MCF 10A (cell line): ENCODE results near the gene AQP5. TPM values are rescaled to one million over a fixed set of nuclear protein-coding genes. Genes with fewer than 3 reads are reported as not detected.

ENCODE experiments used
- BruUV-seq: library from RNA; stranded (reverse); fragments of 400-500 nt; replicated peaks from 2 replicates; lab custom pipeline; 2021; lab: Mats Ljungman, UMichigan
- CTCF ChIA-PET: fragments of 300-600 bp; sonication (Branson Sonifier 250); formaldehyde crosslinking; extraction: SDS; loops from one replicate; lab custom pipeline; 2021; ENCODE audit warnings: antibody characterized with exemption, inconsistent platforms; lab: Yijun Ruan, JAX
- POLR2A ChIA-PET: fragments of 300-600, 350-650 bp; sonication (Branson Sonifier 250); formaldehyde crosslinking; extraction: SDS; loops from one replicate; lab custom pipeline; 2020; ENCODE audit warnings: antibody characterized with exemption, inconsistent platforms; lab: Yijun Ruan, JAX
- DNase-seq: peaks from one replicate; pipeline ENCODE4 v3.0.0-alpha.2; 2018; ENCODE audit not compliant: unreplicated experiment
- H3K27ac Mint-ChIP-seq: one replicate; pipeline ENCODE4 v1.8.0; 2022; ENCODE audit warnings: mild to moderate bottlenecking, low read depth, mixed read lengths; ENCODE audit not compliant: unreplicated experiment
- H3K27me3 Mint-ChIP-seq: one replicate; pipeline ENCODE4 v1.8.0; 2022; ENCODE audit warnings: mixed read lengths; ENCODE audit not compliant: insufficient read depth, unreplicated experiment
- H3K36me3 Mint-ChIP-seq: one replicate; pipeline ENCODE4 v1.8.0; 2022; ENCODE audit warnings: mild to moderate bottlenecking, moderate library complexity, mixed read lengths; ENCODE audit not compliant: insufficient read depth, unreplicated experiment
- H3K4me1 Mint-ChIP-seq: one replicate; pipeline ENCODE4 v1.8.0; 2022; ENCODE audit warnings: mixed read lengths; ENCODE audit not compliant: insufficient read depth, unreplicated experiment
- H3K4me3 Mint-ChIP-seq: one replicate; pipeline ENCODE4 v1.8.0; 2022; ENCODE audit warnings: mild to moderate bottlenecking, moderate library complexity, mixed read lengths; ENCODE audit not compliant: unreplicated experiment
- H3K9me3 Mint-ChIP-seq: one replicate; pipeline ENCODE4 v1.8.0; 2022; ENCODE audit warnings: mixed read lengths; ENCODE audit not compliant: unreplicated experiment
- intact Hi-C: fragments of 100-400 bp; cut with micrococcal nuclease; formaldehyde crosslinking; loops from 2 replicates; pipeline ENCODE4 v1.14.1; 2022
- total RNA-seq: library from RNA; stranded (reverse); gene quantifications from 2 replicates; pipeline ENCODE4 v1.2.3, GENCODE V29; 2022
- TF ChIP-seq, protein P1 (sequence below): fragments of 200-600 bp; IDR thresholded peaks from one replicate; pipeline ENCODE4 v1.8.0; 2022; ENCODE audit warnings: antibody characterized with exemption, mild to moderate bottlenecking; ENCODE audit not compliant: unreplicated experiment

AQP5 gene
- total RNA-seq, 1 experiment from 2014 or later, result not detected

DNA sequence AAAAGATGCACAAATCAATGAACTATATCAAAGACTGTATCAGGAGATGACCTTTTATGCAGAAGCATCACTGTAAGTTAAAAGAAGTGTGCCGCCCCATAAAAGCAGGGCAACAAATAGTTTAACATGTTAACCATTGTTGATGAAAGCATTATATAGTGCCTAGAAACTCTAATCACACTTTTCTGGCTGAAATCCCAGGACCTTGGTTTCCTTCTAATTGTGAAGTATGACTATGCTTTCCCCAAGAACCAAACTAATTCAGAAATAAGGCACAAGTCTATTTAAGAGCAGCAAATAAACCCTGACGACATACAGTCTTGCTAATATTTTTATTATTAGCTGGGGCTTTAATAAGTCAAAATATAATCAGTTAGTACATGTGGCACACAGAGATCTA is 41.9 kb downstream of the AQP5 start:
- intact Hi-C loops, result no loop called here
- peaks cover 44% of the 10 kb centered on the region for H3K36me3 Mint-ChIP-seq
- H3K4me3 Mint-ChIP-seq, result no peak overlapping the region
- ChIA-PET POLR2A (interaction anchor here (1.5 to 7.4 kb wide), 2 partner anchors 14 to 22 kb away, joined by 3 to 42 read pairs; partner anchors contain the start of gene RACGAP1), CTCF (interaction anchor here (0.6 to 2.5 kb wide), 5 partner anchors 14 to 1189 kb away, joined by 3 to 24 read pairs (median 3); no protein-coding TSS in a partner anchor)
- BruUV-seq, result no TSS peak
- H3K4me1 Mint-ChIP-seq, result peaks cover 11% of the 10 kb centered on the region
- H3K27ac Mint-ChIP-seq, result no peak overlapping the region
- no peak for DNase-seq
- TF ChIP-seq, protein P1, sequence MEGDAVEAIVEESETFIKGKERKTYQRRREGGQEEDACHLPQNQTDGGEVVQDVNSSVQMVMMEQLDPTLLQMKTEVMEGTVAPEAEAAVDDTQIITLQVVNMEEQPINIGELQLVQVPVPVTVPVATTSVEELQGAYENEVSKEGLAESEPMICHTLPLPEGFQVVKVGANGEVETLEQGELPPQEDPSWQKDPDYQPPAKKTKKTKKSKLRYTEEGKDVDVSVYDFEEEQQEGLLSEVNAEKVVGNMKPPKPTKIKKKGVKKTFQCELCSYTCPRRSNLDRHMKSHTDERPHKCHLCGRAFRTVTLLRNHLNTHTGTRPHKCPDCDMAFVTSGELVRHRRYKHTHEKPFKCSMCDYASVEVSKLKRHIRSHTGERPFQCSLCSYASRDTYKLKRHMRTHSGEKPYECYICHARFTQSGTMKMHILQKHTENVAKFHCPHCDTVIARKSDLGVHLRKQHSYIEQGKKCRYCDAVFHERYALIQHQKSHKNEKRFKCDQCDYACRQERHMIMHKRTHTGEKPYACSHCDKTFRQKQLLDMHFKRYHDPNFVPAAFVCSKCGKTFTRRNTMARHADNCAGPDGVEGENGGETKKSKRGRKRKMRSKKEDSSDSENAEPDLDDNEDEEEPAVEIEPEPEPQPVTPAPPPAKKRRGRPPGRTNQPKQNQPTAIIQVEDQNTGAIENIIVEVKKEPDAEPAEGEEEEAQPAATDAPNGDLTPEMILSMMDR, result no peak
- no peaks in the 10 kb centered on the region for H3K9me3 Mint-ChIP-seq
- H3K27me3 Mint-ChIP-seq, result no peaks in the 10 kb centered on the region

DNA sequence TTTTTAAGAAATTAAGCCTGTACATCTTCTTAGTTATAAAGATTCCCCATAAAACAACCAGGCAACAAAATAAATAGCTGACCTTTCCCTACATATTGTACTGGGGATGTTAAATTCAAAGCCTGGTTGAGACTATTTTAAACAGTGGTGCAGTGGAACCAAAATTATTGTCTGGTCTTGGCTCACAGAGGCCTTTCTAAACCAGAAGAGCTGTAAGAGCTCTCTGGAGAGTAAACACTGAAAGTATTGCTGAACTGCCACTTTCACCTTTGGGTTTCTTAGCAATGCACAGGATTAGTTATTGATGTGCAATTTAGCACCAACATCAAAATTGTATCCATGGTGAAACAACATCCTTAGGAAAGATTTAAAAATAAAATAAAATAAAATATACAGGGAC is 43.0 kb downstream of the AQP5 start:
- Mint-ChIP-seq H3K4me3 (no peak overlapping the region), H3K9me3 (no peaks in the 10 kb centered on the region), H3K27ac (no peak overlapping the region), H3K27me3 (no peaks in the 10 kb centered on the region), H3K4me1 (peaks cover 11% of the 10 kb centered on the region), H3K36me3 (peaks cover 40% of the 10 kb centered on the region)
- TF ChIP-seq, protein P1, result no peak
- ChIA-PET CTCF (interaction anchor here (0.7 to 2.5 kb wide), 7 partner anchors 9 to 138 kb away, joined by 3 to 24 read pairs (median 3); partner anchors contain the start of gene COX14), POLR2A (interaction anchor here (1.5 to 7.4 kb wide), 2 partner anchors 13 to 21 kb away, joined by 3 to 42 read pairs; partner anchors contain the start of gene RACGAP1)
- no peak for DNase-seq
- intact Hi-C loops, result no loop called here
- no TSS peak for BruUV-seq

DNA sequence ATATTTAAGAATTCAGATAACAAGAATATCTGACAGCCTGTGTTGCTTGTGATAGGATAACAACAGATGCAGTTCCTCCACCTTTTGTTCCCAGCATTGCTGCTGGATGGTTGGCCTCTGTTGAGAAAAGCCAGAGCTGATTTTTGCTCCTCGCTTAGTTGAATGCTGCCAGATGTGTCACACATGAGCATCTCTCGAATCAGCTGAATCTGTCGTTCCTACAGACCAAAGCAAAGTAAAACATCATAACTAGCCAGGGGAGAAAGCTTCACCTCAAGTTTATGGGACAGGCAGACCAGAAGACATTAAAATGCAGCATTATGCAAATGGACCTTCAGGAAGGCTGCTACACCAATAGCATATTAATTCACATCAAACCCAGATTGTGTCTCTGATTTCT is 43.5 kb downstream of the AQP5 start:
- Mint-ChIP-seq H3K36me3 (peaks cover 37% of the 10 kb centered on the region), H3K4me1 (peaks cover 11% of the 10 kb centered on the region), H3K9me3 (no peaks in the 10 kb centered on the region), H3K27ac (no peak overlapping the region), H3K27me3 (no peaks in the 10 kb centered on the region), H3K4me3 (no peak overlapping the region)
- no peak for DNase-seq
- TF ChIP-seq, protein P1, result no peak
- ChIA-PET POLR2A (interaction anchor here (1.1 to 7.4 kb wide), 3 partner anchors 13 to 42 kb away, joined by 3 to 42 read pairs (median 3); partner anchors contain the start of gene RACGAP1), CTCF (interaction anchor here (1.0 to 2.5 kb wide), 4 partner anchors 9 to 138 kb away, joined by 3 to 7 read pairs (median 3); no protein-coding TSS in a partner anchor)
- intact Hi-C loops, result no loop called here
- no TSS peak for BruUV-seq

DNA sequence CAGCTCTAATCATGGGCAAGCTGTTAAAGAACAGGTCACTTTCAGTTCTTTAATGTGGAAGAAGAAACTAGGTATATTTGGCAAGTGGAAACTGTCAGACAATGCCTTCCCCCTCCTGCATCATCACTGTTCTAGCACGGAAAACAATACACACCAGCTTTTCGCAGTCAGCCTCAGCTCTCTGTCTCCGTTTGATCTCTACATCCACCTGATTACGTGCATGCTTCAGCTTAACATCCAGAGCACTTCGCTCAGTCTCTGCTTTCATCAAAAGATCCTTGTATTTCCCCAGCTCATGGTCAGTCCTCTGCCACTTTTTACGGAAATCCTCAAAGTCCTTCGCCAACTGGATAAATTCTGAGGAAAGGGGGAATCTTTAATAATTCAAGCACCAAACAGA is 44.6 kb downstream of the AQP5 start:
- no TSS peak for BruUV-seq
- no peak for DNase-seq
- POLR2A ChIA-PET, result interaction anchor here (0.9 to 7.4 kb wide), 5 partner anchors 12 to 64 kb away, joined by 3 to 42 read pairs (median 4); partner anchors contain the start of gene RACGAP1
- TF ChIP-seq, protein P1, result no peak
- Mint-ChIP-seq H3K27me3 (no peaks in the 10 kb centered on the region), H3K9me3 (no peaks in the 10 kb centered on the region), H3K4me3 (no peak overlapping the region), H3K36me3 (peaks cover 39% of the 10 kb centered on the region), H3K4me1 (peaks cover 11% of the 10 kb centered on the region), H3K27ac (no peak overlapping the region)
- intact Hi-C loops, result no loop called here
- CTCF ChIA-PET, result interaction anchor here (0.8 to 1.2 kb wide), 4 partner anchors 32 to 50 kb away, joined by 3 to 6 read pairs (median 3); no protein-coding TSS in a partner anchor
